ENCODE measurements around the gene HOXA11.
A peak's percentile ranks its signal among the peaks of the same experiment; 100 is the strongest.

HOXA11 gene

DNA sequence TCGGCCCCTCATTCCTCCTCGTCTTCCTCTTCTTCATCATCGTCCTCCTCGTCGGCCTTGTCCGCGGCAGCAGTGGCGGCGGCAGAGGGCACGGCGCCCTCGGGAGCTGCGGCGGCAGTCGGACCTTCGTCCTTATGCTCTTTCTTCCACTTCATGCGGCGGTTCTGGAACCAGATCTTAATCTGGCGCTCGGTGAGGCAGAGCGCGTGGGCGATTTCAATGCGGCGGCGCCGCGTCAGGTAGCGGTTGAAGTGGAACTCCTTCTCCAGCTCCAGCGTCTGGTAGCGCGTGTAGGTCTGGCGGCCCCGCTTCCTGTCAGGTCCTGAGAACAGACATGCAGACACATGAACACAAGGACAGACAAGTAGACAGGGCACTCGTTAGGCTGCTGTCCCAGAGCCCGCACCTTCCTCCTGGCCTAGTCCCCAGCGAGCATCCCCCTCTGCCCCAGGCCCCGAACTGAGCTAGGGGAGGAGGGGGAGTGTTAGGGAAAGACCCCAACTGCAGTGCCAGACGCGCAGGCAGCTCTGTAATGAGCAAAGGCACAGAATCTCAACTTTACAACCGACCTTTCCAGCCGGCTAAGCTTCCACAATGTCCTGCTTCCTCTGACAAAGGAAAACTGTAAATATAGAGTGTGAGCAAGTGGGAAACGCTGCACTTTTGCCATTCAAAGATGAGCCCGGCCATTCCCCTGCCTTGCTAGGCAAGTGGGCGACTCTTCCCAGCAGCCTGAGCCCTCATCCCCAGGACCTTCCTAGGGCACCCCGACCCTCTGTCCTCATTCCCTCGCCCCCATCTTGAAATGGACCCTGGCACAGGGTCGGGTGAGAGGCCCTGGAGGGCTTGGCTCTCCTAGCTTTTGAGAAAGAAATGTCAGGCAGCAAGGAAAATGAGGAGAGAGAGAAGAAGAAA lies 29.9 kb downstream of the HOXA11 start:
- Histone ChIP-seq H3K79me2 (ENCODE audit: control insufficient read depth, low read length) (no peaks in the 10 kb centered on the region), H3K4me3 (ENCODE audit: low read length) (no peak overlapping the region), H4K20me1 (ENCODE audit: control insufficient read depth, insufficient read depth, low read depth, low read length) (no peaks in the 10 kb centered on the region), H3K27me3 (ENCODE audit: control insufficient read depth, low read length) (peaks cover 83% of the 10 kb centered on the region), H3K36me3 (ENCODE audit: control insufficient read depth, low read length) (no peaks in the 10 kb centered on the region), H3F3A (ENCODE audit: control insufficient read depth, insufficient read depth) (no peaks in the 10 kb centered on the region), H3K9me2 (replicated peaks; ENCODE audit: control insufficient read depth, low read length) (no peaks in the 10 kb centered on the region), H3K4me1 (ENCODE audit: control insufficient read depth, low read length) (peaks cover 32% of the 10 kb centered on the region), H3K27ac (ENCODE audit: low read depth, low read length) (no peak overlapping the region), H3K9me3 (ENCODE audit: control insufficient read depth, insufficient read depth, low read length) (no peaks in the 10 kb centered on the region), H3K4me2 (ENCODE audit: low read length) (peak overlapping the region; percentile 13; the same call in 1 of the 2 replicates)
- TF ChIP-seq, protein P1, sequence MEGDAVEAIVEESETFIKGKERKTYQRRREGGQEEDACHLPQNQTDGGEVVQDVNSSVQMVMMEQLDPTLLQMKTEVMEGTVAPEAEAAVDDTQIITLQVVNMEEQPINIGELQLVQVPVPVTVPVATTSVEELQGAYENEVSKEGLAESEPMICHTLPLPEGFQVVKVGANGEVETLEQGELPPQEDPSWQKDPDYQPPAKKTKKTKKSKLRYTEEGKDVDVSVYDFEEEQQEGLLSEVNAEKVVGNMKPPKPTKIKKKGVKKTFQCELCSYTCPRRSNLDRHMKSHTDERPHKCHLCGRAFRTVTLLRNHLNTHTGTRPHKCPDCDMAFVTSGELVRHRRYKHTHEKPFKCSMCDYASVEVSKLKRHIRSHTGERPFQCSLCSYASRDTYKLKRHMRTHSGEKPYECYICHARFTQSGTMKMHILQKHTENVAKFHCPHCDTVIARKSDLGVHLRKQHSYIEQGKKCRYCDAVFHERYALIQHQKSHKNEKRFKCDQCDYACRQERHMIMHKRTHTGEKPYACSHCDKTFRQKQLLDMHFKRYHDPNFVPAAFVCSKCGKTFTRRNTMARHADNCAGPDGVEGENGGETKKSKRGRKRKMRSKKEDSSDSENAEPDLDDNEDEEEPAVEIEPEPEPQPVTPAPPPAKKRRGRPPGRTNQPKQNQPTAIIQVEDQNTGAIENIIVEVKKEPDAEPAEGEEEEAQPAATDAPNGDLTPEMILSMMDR (IDR thresholded peaks at IDR 0.05; ENCODE audit: low read depth, low read length, poor library complexity, severe bottlenecking): no peak
- no peak; the same call in 1 of the 2 replicates for TF ChIP-seq EZH2phosphoT487 (IDR thresholded peaks at IDR 0.05; ENCODE audit: borderline replicate concordance, low read length)

DNA sequence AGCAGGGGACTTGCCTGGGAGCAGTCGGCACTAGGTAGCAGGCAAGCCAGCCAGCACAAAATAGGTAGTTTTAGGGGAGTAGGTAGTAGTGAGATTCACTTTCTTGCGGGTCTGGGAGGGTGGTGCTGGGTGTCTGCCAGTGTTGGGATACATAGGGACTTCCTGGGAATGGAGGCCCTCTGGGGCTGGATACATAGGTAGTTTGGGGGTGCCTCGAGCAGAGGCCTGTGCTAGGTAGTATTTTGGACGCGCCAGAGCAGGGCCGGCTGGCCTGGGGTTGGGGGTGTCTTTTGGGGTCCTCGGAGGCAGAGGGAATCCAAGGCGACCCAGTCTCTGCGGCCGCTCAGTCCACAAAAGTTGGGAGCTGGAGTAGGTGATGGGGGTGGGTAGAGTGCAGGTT lies 30.7 kb downstream of the HOXA11 start:
- Histone ChIP-seq H3K4me1 (ENCODE audit: control insufficient read depth, low read length) (peaks cover 34% of the 10 kb centered on the region), H3K9me3 (ENCODE audit: control insufficient read depth, insufficient read depth, low read length) (no peaks in the 10 kb centered on the region), H4K20me1 (ENCODE audit: control insufficient read depth, insufficient read depth, low read depth, low read length) (no peaks in the 10 kb centered on the region), H3F3A (ENCODE audit: control insufficient read depth, insufficient read depth) (no peaks in the 10 kb centered on the region), H3K36me3 (ENCODE audit: control insufficient read depth, low read length) (no peaks in the 10 kb centered on the region), H3K9me2 (replicated peaks; ENCODE audit: control insufficient read depth, low read length) (no peaks in the 10 kb centered on the region), H3K4me3 (ENCODE audit: low read length) (no peak overlapping the region), H3K27me3 (ENCODE audit: control insufficient read depth, low read length) (peaks cover 77% of the 10 kb centered on the region), H3K27ac (ENCODE audit: low read depth, low read length) (no peak overlapping the region), H3K79me2 (ENCODE audit: control insufficient read depth, low read length) (no peaks in the 10 kb centered on the region), H3K4me2 (ENCODE audit: low read length) (no peak overlapping the region)
- TF ChIP-seq, protein P1 (IDR thresholded peaks at IDR 0.05; ENCODE audit: low read depth, low read length, poor library complexity, severe bottlenecking): no peak
- no peak; the same call in 1 of the 2 replicates for TF ChIP-seq EZH2phosphoT487 (IDR thresholded peaks at IDR 0.05; ENCODE audit: borderline replicate concordance, low read length)

DNA sequence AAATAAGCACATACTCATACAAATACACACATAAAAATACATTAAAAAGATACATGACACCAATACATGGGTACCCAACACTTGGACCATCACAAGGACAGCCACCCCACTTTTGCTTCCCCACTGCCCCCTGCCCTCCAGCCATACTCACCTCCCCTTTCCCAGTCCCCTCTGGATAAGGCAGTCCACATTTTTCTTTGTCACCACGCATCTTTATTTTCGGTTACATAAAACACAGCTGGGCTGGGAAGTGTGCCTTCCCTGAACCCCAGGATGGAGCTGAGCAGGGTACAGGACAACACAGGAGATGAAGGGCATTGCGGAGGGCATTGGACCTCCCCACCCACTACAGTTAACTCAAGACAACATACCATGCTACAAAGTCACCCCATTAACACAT lies 31.5 kb downstream of the HOXA11 start:
- peaks cover 39% of the 10 kb centered on the region for H3K4me1 ChIP-seq (ENCODE audit: control insufficient read depth, low read length)
- H3K36me3 ChIP-seq (ENCODE audit: control insufficient read depth, low read length): no peaks in the 10 kb centered on the region
- no peaks in the 10 kb centered on the region for H3K9me2 ChIP-seq (replicated peaks; ENCODE audit: control insufficient read depth, low read length)
- no peak overlapping the region for H3K27ac ChIP-seq (ENCODE audit: low read depth, low read length)
- H3K9me3 ChIP-seq (ENCODE audit: control insufficient read depth, insufficient read depth, low read length): no peaks in the 10 kb centered on the region
- TF ChIP-seq, protein P1 (IDR thresholded peaks at IDR 0.05; ENCODE audit: low read depth, low read length, poor library complexity, severe bottlenecking): no peak
- TF ChIP-seq EZH2phosphoT487 (IDR thresholded peaks at IDR 0.05; ENCODE audit: borderline replicate concordance, low read length): no peak
- no peak overlapping the region for H3K4me3 ChIP-seq (ENCODE audit: low read length)
- no peaks in the 10 kb centered on the region for H4K20me1 ChIP-seq (ENCODE audit: control insufficient read depth, insufficient read depth, low read depth, low read length)
- H3K4me2 ChIP-seq (ENCODE audit: low read length): no peak overlapping the region
- peaks cover 71% of the 10 kb centered on the region for H3K27me3 ChIP-seq (ENCODE audit: control insufficient read depth, low read length)
- no peaks in the 10 kb centered on the region for H3K79me2 ChIP-seq (ENCODE audit: control insufficient read depth, low read length)
- H3F3A ChIP-seq (ENCODE audit: control insufficient read depth, insufficient read depth): no peaks in the 10 kb centered on the region

Data from DOHH2 (cell line).